ACC112 (cell line): ENCODE results near the gene R3HCC1L.
"Not testable (repeated sequence)": the region's sequence is repeated elsewhere in the genome, so short reads cannot be mapped to it uniquely, and the experiment has no call there.

ENCODE experiments used
- H2AFZ ChIP-seq: fragments of 200-600 bp; sonication (generic); one replicate; pipeline ENCODE4 v1.6.0; 2017; ENCODE audit warnings: antibody characterized with exemption, low read length; ENCODE audit not compliant: unreplicated experiment
- H3K27ac ChIP-seq: fragments of 200-600 bp; sonication (generic); 2 replicates; pipeline ENCODE4 v1.5.1; 2014; ENCODE audit warnings: low read depth, mild to moderate bottlenecking, antibody characterized with exemption, low read length, moderate library complexity
- H3K27me3 ChIP-seq: fragments of 200-600 bp; sonication (generic); 2 replicates; pipeline ENCODE4 v1.6.1; 2014; ENCODE audit warnings: mild to moderate bottlenecking, antibody characterized with exemption, low read length, moderate library complexity, mixed read lengths; ENCODE audit not compliant: insufficient read depth
- H3K36me3 ChIP-seq: fragments of 200-600 bp; sonication (generic); 2 replicates; pipeline ENCODE4 v1.6.1; 2016; ENCODE audit warnings: mild to moderate bottlenecking, antibody characterized with exemption, low read length, moderate library complexity, mixed read lengths; ENCODE audit not compliant: insufficient read depth
- H3K4me1 ChIP-seq: fragments of 200-600 bp; sonication (generic); one replicate; pipeline ENCODE4 v1.6.1; 2016; ENCODE audit warnings: low read length, mixed read lengths; ENCODE audit not compliant: insufficient read depth, unreplicated experiment, control insufficient read depth
- H3K4me3 ChIP-seq: fragments of 200-600 bp; sonication (generic); 2 replicates; pipeline ENCODE4 v1.5.1; 2014; ENCODE audit warnings: mild to moderate bottlenecking, low read depth, low read length
- H3K79me2 ChIP-seq: fragments of 200-600 bp; sonication (generic); one replicate; pipeline ENCODE4 v1.6.0; 2016; ENCODE audit warnings: low read length; ENCODE audit not compliant: control insufficient read depth, unreplicated experiment, insufficient read depth

R3HCC1L gene

GRCh38 chr10:98152778-98153177, 18.3 kb downstream of the R3HCC1L start:
- not testable (repeated sequence) for H3K4me3 ChIP-seq, H3K27me3 ChIP-seq, H3K4me1 ChIP-seq, H3K27ac ChIP-seq, H2AFZ ChIP-seq
- Histone ChIP-seq H3K36me3 (peaks cover 21% of the 10 kb centered on the region; the same call in 1 of the 2 replicates), H3K79me2 (peaks cover 69% of the 10 kb centered on the region)

DNA sequence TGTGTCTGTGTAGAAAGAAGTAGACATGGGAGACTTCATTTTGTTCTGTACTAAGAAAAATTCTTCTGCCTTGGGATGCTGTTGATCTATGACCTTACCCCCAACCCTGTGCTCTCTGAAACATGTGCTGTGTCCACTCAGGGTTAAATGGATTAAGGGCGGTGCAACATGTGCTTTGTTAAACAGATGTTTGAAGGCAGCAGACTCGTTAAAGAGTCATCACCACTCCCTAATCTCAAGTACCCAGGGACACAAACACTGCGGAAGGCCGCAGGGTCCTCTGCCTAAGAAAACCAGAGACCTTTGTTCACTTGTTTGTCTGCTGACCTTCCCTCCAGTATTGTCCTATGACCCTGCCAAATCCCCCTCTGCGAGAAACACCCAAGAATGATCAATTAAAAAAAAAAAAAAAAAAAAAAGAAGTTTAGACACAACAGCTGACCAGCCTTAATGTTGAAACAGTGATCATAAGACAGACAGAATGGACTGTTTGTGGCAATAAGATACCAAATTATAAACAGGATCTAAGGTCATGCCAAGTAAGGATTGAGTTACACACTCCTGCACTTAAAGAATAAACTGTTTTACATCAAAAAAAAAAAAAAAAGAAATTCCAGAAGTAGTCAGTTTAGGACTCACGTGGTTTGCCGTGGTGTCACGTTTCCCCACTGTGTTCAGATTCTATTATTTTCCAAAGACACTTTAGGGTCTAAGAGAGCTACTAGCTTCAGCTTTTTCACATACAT, 18.9 kb downstream of the R3HCC1L start:
- peaks cover 63% of the 10 kb centered on the region for H3K79me2 ChIP-seq
- not testable (repeated sequence) for H3K27ac ChIP-seq

DNA sequence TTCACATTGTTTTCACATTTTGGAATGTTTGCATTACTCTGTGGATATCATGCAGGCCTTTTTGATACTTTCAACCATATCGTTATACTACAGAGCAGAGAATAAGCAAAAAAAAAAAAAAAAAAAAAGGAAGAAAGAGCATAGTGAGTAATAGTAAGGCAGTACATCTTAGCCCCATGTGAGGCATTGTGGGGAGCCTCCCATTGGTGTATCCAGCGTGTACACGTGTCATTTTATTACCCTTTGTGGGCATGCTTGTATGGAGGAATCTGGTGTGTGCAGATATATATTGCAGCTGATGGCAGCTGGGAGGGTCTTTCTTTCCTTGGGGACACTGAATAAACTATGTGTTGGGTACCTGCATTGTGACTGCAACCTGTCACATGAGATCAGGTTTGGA, 19.6 kb downstream of the R3HCC1L start:
- Histone ChIP-seq H3K79me2 (peaks cover 56% of the 10 kb centered on the region), H3K27ac (no peak overlapping the region), H3K4me1 (no peaks in the 10 kb centered on the region), H3K36me3 (peaks cover 24% of the 10 kb centered on the region), H3K4me3 (no peak overlapping the region), H2AFZ (no peak overlapping the region), H3K27me3 (no peaks in the 10 kb centered on the region)

More for the DNA sequence above, 18.9 kb downstream of the R3HCC1L start:
- peaks cover 24% of the 10 kb centered on the region for H3K36me3 ChIP-seq
- not testable (repeated sequence) for H3K4me1 ChIP-seq, H3K4me3 ChIP-seq, H3K27me3 ChIP-seq, H2AFZ ChIP-seq

DNA sequence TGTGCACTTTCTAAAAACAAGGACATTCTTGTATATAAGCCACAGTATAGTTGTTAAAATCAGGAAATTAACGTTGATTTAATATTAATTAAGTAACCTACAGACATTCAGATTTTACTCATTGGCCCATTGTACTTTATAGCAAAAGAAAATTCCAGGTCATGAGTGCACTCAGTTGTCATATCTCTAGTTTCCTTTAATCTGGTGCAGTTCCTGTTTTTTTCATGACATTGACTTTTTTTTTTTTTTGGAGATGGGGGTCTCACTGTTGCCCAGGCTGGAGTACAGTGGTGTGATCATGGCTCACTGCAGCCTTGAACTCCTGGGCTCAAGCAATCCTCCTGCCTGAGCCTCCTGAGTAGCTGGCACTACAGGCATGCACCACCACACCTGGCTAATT, 24.1 kb downstream of the R3HCC1L start:
- no peak overlapping the region for H3K4me3 ChIP-seq
- no peaks in the 10 kb centered on the region for H3K4me1 ChIP-seq
- H3K27me3 ChIP-seq = no peaks in the 10 kb centered on the region
- H3K79me2 ChIP-seq = peaks cover 29% of the 10 kb centered on the region
- H3K27ac ChIP-seq = no peak overlapping the region
- H2AFZ ChIP-seq = no peak overlapping the region
- peaks cover 13% of the 10 kb centered on the region for H3K36me3 ChIP-seq

DNA sequence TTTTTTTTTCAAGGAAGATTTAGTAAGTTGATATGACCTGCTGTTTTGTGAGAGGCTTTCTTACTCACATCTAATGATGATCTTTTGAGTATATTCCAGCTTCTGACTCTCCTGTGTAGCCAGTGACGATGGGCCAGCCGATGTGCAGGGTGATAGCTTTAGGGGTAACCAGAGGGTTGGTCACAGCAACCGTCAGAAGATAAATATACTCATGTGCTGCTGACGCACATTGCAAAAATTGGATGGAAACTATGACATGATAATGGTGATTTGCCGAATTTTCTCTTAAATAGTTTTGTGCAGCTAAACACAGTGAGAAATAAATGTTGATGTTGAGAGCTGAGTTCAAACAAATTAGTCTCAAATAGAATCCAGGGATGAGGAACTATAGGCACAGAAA, 29.5 kb downstream of the R3HCC1L start:
- H3K27ac ChIP-seq = no peak overlapping the region
- H2AFZ ChIP-seq = no peak overlapping the region
- H3K36me3 ChIP-seq = 0 out of 2 replicates have a peak, but pooled peaks cover 12% of the 10 kb centered on the region
- H3K79me2 ChIP-seq = no peaks in the 10 kb centered on the region
- no peaks in the 10 kb centered on the region for H3K27me3 ChIP-seq
- H3K4me3 ChIP-seq = no peak overlapping the region
- H3K4me1 ChIP-seq = no peaks in the 10 kb centered on the region

GRCh38 chr10:98167191-98167590, 32.7 kb downstream of the R3HCC1L start:
- Histone ChIP-seq H3K4me3 (no peak overlapping the region), H3K4me1 (peaks cover 5% of the 10 kb centered on the region), H3K27me3 (no peaks in the 10 kb centered on the region), H3K27ac (no peak overlapping the region), H2AFZ (no peak overlapping the region), H3K36me3 (0 out of 2 replicates have a peak, but pooled peaks cover 9% of the 10 kb centered on the region), H3K79me2 (peaks cover 9% of the 10 kb centered on the region)

- H2AFZ ChIP-seq = no peak overlapping the region
- H3K79me2 ChIP-seq = peaks cover 11% of the 10 kb centered on the region
- peaks cover 5% of the 10 kb centered on the region for H3K4me1 ChIP-seq
- 0 out of 2 replicates have a peak, but pooled peaks cover 9% of the 10 kb centered on the region for H3K36me3 ChIP-seq
- H3K27ac ChIP-seq = no peak overlapping the region
- no peak overlapping the region for H3K4me3 ChIP-seq
- no peaks in the 10 kb centered on the region for H3K27me3 ChIP-seq
Observed at GRCh38 chr10:98168147-98168546, 33.7 kb downstream of the R3HCC1L start.

GRCh38 chr10:98168766-98169165, 34.3 kb downstream of the R3HCC1L start:
- no peaks in the 10 kb centered on the region for H3K27me3 ChIP-seq
- H2AFZ ChIP-seq = no peak overlapping the region
- H3K4me1 ChIP-seq = peaks cover 5% of the 10 kb centered on the region
- H3K79me2 ChIP-seq = peaks cover 11% of the 10 kb centered on the region
- H3K27ac ChIP-seq = no peak overlapping the region
- H3K36me3 ChIP-seq = 0 out of 2 replicates have a peak, but pooled peaks cover 9% of the 10 kb centered on the region
- H3K4me3 ChIP-seq = no peak overlapping the region

DNA sequence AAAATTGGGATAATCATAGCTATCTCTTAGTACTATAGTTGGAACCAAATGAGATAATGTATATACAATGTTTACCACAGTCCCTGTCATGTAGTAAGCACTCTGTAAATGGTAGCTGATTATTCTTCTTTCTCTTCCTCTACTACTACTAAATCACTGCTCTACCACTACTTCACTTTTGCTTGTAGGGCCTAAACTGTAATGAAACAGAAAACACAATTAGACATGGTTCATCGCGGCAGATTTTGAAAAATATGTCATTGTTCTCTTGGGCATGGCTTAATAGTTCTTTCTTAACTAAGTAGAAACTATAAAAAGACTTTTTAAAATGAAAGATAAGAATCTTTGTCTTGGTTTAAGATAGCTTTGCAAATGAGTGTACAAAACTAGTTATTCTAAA, 34.9 kb downstream of the R3HCC1L start:
- no peaks in the 10 kb centered on the region for H3K27me3 ChIP-seq
- H3K4me1 ChIP-seq = peaks cover 5% of the 10 kb centered on the region
- H3K79me2 ChIP-seq = peaks cover 11% of the 10 kb centered on the region
- H3K27ac ChIP-seq = no peak overlapping the region
- no peak overlapping the region for H2AFZ ChIP-seq
- no peak overlapping the region for H3K4me3 ChIP-seq
- 0 out of 2 replicates have a peak, but pooled peaks cover 5% of the 10 kb centered on the region for H3K36me3 ChIP-seq

GRCh38 chr10:98170249-98171117, 36.0 kb downstream of the R3HCC1L start:
- no peak overlapping the region for H3K27ac ChIP-seq
- peaks cover 5% of the 10 kb centered on the region for H3K4me1 ChIP-seq
- H3K79me2 ChIP-seq = peaks cover 11% of the 10 kb centered on the region
- H3K36me3 ChIP-seq = no peaks in the 10 kb centered on the region
- H2AFZ ChIP-seq = no peak overlapping the region
- no peaks in the 10 kb centered on the region for H3K27me3 ChIP-seq
- no peak overlapping the region for H3K4me3 ChIP-seq
